DMS114 treated with DMSO at 0.1 percent for 48 hours (cell line): ENCODE data around the gene PALLD.
"Not testable (repeated sequence)": the region's sequence is repeated elsewhere in the genome, so short reads cannot be mapped to it uniquely, and the experiment has no call there.

Experiments
- DNase-seq: peaks from one replicate; lab custom pipeline; 2025; ENCODE audit not compliant: unreplicated experiment; lab: John Stamatoyannopoulos, UW

Gene PALLD

DNA sequence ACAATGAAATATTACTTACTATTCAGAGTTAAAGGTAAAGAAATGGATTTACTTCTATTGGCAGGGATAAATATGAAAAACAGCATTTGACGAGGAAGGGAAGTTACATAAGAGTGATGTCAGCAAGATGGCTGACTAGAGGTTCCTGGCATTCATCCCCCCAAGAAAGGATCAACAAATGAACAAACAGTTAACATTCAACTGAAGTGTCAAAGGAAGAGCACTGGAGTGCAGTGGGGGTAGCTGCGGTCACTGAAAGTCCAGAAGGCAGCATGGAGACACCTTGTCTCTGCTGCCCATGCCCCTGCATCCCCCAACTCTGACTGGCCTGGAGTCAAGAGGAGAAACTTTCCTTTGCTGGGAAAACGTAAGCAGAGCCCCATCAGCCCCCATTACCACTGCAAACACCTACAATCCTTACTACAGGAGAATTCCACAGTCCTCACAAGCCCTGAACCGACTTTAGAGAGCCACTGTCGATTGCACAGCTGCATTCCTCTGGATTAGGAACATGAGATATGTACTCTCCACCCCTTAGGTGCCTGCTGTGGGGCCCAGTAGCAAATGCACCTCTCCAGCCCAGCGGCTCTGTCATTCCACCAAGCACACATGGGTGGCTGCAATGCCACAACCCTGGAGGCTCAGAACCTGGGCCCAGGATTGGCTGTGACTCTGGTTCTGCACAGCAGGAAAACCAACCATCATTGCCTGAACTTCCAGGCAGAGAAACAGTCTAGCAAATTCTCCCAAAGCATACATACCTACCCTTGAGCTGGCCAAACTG, 433.8 kb downstream of the PALLD start:
- no peak for DNase-seq

DNA sequence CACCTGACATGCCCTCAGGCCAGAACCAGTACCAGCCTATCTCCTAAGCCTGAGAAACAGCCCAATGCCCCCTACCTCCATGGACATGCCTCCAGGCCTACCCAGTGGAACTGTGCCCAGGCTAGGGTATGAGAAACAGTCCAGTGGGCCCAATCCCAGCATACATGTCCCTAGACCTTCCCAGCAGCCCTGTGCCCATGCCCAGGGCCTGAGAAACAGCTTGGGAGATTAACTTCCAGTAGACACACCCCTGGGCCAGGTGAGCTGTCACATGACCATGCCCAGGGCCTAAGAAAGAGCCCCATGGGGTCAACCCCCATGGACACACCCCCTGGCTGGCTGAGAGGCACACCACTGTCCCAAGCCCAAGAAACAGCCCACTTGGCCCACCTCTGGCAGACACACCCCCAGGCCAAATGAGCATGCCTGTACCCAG, 434.4 kb downstream of the PALLD start:
- no peak for DNase-seq

DNA sequence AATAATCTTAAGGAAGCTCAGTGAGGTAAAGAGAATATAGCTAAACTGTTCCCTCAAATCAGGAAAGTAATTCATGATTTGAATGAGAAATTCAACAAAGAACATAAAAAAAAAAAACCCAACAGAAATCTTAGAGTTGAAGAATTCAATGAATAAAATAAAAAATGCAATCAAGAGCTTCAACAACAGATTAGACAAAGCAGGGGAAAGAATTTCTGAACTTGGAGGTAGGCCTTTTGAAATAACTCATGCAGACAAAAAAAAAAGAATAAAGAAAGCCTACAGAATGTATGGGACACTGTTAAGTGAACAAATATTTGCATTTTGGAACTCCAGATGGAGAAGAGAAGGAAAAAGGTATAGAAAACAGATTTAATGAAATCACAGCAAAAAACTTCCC, 435.3 kb downstream of the PALLD start:
- no peak for DNase-seq

DNA sequence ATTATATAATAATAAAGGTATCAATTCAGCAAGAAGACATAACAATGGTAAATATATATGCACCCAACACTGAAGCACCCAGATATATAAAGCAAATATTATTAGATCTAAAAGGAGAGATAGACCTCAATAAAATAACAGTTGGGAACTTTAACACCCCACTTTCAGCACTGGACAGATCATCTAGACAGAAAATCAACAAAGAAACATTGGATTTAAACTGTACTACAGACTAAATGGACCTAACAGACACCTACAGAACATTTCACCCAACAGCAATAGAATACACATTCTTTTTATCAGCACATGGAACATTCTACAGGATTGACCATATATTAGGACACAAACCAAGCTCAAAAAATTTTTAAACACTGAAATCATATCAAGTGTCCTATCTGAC, 436.6 kb downstream of the PALLD start:
- no peak for DNase-seq

DNA sequence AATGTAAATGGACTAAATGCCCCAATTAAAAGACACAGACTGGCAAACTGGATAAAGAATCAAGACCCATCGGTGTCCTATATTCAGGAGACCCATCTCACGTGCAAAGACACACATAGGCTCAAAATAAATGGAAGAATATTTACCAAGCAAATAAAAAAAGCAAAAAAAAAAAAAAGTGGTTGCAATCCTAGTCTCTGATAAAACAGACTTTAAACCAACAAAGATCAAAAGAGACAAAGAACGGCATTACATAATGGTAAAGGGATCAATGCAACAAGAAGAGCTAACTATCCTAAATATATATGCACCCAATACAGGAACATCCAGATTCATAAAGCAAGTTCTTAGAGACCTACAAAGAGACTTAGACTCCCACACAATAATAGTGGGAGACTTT, 440.6 kb downstream of the PALLD start:
- DNase-seq = not testable (repeated sequence)

DNA sequence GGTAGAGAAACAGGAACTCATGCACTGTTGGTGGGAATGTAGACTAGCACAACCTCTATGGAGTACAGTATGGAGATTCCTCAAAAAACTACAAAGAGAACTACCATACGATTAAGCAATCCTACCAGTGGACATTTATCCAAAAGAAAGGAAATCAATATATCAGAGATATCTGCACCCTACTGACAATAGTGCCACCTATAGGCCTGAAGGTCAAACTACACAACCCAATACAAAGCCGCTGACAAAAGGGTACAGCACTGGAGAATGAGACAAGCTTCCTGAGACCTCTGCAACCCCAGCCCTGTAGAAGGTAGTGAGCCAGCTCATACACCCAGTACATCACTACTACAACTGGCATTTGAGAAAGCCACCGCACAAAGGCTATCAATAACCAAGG, 446.1 kb downstream of the PALLD start:
- no peak for DNase-seq

DNA sequence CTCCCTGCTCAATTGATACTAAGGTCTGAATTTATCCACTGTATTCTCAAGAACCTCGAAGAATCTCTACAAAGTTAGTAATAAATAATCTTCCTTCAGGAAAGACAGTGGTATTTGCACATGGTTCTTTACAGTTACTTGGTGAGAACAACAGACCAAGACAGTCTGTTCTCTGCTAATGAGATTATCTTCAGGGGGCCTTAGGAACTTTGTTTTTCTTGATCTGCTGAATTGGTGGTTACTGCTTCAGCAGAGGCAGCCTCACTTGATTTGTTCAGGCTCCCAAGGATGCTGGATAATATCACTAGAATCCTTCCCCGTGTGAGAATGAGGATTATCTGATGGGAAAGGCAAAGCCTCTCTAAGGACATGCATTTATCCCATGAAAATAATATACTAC, 448.4 kb downstream of the PALLD start:
- DNase-seq = no peak

DNA sequence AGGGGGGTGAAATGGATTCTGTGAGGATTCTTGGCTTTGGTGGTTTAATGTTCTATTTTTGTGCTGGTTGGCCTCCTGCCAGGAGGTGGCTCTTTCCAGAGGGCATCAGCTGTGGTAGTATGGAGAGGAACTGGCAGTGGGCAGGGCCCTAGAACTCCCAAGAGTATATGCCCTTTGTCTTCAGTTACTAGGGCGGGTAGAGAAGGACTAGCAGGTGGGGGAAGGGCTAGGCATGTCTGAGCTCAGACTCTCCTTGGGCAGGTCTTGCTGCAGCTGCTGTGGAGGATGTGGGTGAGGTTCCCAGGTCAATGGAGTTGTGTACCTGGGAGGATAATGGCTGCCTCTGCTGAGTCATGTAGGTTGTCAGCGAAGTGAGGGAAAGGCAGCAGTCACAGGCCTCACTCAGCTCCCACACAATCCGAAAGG, 456.0 kb downstream of the PALLD start:
- DNase-seq = not testable (repeated sequence)

DNA sequence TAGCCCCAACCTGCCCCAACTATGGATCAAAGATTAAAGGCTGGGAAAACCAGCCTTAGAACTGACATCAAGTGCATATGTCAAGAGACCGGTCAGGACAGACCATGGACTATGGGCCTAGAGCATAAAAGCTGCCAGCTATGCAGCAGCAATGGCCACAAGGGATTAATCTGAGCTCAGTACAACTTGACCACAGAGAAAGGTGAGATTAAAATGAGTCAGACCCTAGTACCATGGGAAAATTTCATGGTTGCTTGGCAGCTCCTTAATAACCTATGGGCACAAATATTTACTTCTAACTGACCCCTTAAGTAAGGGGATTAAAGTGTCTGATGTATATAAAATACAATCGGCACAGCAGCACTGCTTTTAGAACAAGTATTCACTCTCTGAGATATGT, 458.8 kb downstream of the PALLD start:
- no peak for DNase-seq

DNA sequence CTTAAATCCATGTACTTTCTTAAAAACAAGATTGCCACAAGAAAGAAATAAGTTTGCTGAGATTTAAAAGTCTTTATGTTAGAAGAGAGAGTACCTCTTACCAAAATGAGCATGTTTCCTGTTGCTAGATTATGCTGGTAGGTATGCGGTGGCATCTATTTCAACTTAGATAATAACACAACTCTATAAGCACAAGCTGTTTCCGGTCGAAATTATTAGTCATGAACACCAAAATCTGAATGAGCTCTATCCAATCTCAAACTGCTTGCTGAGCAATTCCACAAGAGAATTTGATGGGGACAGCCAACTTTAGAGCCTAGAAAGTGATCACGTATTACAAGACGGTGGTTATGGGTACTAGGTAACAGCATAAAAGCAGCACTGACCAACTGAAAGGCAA, 463.9 kb downstream of the PALLD start:
- DNase-seq = no peak

DNA sequence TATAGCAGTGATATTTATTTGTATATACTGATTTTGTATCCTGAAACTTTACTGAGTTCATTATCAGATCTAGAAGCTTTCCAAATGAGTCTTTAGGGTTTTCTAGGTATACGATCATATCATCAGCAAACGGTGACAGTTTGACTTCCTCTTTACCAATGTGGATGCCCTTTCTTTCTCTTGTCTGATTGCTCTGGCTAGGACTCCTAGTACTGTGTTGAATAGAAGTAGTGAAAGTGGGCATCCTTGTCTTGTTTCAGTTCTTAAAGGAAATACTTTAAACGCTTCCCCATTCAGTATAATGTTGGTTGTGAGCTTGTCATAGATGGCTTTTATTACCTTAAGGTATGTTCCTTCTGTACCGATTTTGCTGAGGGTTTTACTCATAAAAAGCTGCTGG, 475.7 kb downstream of the PALLD start:
- DNase-seq = no peak
